Measurements from ENCODE around the gene ZSCAN20.

The ZSCAN20 gene

GRCh38 chr1:33443705-33444180 lies 28.7 kb upstream of the ZSCAN20 start:
- DNase-seq (ENCODE audit: low read depth): no peak

DNA sequence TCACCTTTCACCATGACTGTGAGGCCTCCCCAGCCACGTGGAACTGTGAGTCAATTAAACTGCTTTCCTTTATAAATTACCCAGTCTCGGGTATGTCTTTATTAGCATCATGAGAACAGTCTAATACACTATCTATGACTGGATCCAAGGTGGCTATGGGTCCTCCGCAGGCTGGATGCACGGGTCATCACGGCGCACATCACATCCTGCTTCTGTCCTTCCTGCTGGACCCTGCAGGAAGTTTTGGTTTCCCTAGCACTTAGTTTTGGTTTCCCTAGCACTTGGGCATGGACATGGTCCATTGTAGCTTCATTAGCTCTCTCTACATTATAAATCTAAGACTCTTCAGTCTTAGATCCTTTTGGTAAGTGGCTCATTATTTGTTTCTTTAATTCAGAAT lies 27.3 kb upstream of the ZSCAN20 start:
- no peak for DNase-seq (ENCODE audit: low read depth)

DNA sequence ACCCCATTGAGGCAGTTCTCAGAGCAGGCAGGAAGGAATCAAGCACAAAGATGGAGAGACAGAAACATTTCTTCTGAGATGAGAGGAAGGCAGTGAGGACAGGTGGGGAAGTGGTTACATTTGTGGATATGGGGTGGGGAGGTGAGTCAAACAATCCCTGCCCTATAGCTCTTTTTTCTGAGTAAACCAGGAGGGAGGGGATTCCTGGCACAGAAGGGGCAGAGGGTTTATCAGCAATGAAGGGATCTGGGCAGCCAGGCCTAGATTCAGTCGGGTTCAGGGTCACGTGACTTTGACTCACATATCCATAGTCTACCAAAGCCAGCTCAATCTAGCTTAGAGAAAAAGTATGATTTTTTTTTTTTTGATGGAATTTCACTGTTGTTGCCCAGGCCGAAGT lies 25.9 kb upstream of the ZSCAN20 start:
- no peak for DNase-seq (ENCODE audit: low read depth)

DNA sequence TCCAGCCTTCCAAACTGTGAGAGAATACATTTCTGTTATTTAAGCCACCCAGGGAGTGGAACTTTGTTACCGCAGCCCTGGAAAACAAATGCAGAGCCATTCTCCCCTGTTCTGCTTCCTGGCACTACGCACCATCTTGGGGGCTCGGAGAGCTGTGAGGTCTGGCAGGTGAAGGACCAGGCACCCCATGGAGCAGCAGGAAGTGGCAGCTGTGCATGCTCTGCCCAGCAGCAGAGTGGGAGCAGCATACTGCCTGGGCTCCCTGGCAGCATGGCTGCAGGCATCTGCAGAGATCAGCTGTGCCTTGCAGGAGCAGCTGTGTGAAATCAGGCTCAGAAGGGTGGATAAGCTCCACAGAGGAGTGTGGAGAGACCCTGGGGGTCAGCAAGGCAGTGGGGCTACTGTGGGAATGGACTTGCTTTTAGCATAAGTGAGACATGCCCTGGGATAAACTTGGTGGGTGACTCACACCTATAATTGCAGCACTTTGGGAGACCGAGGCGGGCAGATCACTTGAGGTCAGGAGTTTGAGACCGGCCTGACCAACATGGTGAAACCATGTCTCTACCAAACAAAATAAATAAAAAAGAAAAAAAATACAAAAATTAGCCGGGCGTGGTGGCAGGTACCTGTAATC lies 17.7 kb upstream of the ZSCAN20 start:
- no peak for DNase-seq (ENCODE audit: low read depth)

DNA sequence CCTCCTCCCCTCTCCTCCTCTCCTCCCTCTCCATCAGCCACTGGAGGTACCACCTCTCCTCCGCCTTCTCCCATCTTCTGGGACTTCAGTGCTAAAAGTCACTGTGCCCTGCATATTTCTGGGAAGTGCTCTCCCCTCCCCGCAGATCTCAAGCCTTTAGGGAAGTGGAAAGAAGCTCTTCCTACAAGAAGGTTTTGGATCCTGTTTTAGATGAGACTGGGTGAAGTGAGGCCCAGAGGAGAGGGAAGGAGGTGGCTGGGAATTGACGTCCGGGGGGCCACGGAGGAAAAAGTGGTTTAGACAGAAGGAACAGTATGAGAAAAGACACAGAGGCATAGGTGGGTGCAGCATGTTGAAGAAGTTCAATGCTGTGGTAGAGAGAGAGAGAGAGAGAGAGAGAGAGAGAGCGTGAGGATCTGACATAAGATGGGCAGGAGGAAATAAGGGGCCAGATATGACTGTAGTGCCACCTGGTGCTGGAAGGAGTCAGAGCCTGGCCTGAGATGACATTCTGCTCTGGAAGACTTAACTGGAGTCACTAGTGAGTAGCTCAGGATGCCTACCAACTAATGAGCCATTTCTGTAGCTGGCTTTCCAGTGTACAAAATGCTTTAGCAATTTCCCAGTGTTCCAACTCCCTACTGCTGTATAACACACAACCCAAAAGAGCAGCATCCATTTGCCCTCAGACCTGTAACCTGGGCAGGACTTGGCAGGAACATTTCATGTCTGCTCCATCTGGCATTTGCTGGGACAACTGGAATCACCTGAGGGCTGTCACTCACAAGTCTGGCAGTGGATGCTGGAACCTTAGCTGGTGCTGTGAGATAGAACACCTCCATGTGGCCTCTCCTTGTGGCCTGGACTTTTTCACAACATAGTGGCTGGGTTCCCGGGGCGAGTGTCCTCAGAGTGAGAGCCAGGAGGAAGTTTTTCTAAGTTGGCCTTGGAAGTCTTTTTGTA lies 16.6 kb upstream of the ZSCAN20 start:
- peak; percentile 10 for DNase-seq (ENCODE audit: low read depth)

DNA sequence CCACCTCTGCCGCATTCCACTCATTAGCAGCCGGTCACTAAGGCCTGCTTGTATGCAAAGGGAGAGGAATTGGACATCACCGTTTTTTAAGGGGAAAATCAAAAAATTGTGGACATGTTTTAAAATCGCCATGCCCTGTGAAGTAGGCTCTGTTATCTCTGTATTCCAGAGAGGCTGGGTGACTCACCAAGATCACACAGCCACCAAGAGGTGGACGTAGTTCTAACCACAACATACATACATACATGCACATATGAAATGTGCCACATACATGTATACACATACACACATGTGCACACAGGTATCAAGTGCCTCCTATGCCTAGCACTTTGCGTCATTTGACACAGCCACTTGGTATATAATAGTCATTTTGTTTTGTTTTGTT lies 16.0 kb upstream of the ZSCAN20 start:
- DNase-seq (ENCODE audit: low read depth): no peak

GRCh38 chr1:33459691-33460090 lies 12.8 kb upstream of the ZSCAN20 start:
- DNase-seq (ENCODE audit: low read depth): no peak

DNA sequence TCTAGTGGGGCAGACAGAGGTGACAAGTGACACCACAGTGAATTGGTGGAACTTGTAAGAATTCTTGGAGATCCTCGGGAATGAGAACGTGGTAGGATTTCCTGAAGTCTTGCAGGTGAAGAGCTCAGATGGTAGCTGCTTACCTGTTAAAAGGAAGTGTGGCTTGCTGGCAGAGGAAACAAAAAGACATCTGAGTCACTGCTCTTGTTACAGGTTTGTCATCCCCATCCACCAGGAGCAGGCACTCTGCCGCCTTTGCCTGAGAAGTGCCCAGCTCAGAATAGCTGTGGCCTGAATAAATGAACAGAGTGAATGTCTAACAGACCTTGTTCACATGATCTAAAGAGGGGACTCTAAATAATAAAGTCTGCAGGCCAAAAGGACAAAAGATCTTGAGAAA lies 12.3 kb upstream of the ZSCAN20 start:
- DNase-seq (ENCODE audit: low read depth): no peak

DNA sequence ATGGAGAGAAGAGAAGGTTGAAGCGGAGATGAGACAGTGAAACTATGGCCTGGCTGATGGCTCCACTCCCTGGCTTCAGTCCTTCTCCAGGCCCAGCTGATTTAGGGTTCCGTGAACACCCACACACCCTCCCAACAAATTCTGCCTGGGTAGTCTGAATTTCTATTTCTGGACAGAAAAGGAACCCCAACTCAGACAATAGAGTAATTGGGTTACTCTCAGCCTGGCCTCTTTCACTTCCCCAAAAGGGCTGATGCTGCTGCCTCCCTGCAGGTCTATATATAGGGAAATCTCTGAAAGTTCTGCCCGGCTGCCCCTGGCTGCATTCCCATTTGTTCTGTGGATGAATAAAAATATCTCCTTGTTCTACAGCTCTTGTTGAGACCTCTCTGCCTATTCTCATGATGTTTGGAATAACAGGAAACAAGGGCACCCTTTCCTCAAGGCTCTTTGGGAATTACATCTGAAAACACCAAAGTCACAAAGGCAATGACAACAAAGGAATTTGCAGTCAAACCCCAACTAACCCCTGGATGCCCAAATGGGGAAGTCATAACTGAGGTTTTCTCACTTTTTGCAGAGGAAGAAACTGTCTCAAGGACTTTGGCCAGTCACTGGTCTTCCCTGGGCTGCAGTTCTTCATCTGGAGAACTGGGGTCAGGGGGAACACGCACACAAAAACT lies 11.4 kb upstream of the ZSCAN20 start:
- no peak for DNase-seq (ENCODE audit: low read depth)

DNA sequence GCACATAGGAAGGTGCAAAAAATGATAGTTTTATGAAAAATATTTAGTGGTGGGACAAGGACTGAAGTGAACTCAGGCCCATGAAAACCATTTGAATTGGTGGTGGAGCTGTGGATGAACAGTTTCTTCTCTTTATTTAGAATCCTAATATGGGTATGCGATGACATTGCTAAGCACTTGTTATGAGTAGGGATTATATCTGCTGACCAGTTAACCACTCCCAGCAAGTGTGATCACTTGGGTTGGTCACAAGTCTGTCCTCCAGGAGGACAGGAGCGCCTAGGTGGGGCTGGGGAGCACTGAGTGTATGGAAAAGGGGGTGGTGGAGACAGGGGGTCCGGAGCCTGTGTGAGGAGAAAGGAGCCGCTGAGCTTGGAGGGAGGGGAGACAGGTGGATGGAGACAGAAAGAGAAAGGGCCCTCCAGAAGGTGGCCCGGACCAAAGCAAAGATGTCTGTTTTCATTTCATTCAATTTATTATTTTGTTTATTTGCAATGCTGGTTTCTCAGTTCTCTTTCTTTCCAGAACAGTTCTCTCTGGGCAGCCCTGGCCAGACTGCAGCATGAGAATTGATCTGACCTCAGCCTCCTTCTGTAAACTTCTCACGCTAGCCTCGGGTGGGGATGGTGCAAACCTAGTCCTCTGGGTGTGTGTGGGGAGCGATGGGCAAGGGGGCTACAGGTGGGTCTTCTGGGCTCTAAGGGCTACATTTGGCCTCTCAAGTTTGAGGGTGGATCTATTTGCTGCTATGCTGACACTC lies 9.9 kb upstream of the ZSCAN20 start:
- no peak for DNase-seq (ENCODE audit: low read depth)

GRCh38 chr1:33464552-33464951 lies 7.9 kb upstream of the ZSCAN20 start:
- no peak for DNase-seq (ENCODE audit: low read depth)

DNA sequence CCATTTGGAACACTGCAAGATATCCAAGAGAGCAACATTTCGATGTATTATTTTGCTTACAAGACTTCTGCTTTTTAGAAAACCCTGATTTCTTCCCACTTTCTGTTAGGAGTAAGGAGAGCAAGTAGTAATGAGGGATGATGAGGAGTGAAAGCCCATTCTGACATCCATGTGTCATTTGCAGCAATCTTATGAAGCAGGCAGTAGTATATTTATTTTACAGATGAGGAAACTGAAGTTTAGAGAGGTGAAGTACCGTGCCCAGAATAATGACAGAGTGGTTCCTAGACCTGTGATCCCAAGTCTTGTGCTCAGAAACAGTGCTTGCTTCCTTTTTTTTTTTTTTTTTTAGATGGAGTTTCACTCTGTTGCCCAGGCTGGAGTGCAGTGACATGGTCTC lies 7.1 kb upstream of the ZSCAN20 start:
- no peak for DNase-seq (ENCODE audit: low read depth)

DNA sequence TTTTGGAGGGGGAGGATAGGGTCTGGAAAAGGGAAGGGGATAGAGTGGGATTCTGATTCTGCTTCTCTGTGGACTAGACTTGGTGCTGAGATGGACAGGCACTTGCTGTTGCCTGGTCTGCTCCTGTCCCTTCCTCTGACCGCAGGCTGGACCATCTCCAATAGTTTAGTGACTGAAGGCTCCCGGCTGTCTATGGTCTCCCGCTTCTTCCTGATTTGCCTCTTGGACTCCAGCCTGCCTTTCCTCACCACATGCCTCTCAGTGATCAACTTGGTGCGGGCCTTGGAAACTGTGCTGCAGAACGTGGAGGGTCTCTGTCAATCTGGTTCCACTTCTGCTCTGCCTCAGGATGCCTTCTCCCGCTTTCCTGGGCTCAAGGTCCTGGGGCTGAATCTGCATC lies 6.3 kb upstream of the ZSCAN20 start:
- DNase-seq (ENCODE audit: low read depth): no peak

DNA sequence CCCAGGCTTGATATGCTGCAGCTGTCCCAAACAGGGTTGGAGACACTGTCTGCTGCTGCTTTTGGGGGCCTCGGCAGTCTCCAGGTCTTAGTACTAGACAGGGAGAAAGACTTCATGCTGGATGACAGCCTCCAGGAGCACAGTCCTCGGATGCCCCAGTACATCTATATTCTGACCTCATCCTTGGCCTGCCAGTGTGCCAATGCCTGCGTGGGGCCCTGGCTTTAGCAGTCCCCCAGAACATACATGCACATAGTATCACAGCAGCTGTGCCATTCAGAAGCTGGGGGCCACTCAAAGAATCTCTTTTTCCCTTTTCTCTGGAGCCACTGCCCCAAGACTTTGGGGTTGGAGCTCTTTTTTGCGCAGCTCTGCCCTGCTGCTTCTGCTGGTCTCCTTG lies 4.4 kb upstream of the ZSCAN20 start:
- DNase-seq (ENCODE audit: low read depth): no peak

DNA sequence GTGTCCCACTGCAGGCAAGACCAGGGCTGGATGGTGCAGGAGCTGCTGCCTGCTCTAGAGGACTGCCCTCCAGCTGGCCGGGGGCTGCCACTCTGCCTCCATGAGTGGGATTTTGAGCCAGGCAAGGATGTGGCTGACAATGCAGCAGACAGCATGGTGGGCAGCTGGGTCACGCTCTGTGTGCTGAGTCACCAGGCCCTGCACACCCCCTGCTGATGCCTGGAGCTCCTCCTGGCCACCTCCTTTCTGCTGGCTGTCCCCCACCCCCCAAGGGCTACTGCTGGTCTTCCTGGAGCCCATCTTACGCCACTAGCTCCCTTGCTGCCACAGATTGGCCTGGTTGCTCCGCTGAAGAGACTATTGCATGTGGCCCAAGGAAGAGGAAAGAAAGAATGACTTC lies 3.9 kb upstream of the ZSCAN20 start:
- DNase-seq (ENCODE audit: low read depth): no peak

DNA sequence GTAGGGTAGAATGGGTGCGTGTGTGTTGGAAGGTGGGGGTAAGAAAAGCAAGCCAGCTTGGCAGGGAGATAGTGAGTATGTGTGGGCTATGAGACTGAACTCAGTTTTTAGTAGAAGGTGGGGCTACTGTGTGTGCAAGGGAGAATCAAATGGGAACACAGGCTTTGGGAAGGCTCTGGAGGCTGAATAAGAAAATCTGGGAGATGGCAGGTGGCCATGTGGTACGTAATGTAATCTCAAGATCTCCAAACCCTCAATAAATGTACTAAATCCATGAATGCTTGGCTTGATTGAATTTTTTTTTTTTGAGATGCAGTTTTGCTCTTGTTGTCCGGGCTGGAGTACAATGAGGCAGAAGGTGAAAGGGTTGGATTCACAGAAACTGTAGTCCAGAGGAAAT lies 3.5 kb upstream of the ZSCAN20 start:
- DNase-seq (ENCODE audit: low read depth): no peak

DNA sequence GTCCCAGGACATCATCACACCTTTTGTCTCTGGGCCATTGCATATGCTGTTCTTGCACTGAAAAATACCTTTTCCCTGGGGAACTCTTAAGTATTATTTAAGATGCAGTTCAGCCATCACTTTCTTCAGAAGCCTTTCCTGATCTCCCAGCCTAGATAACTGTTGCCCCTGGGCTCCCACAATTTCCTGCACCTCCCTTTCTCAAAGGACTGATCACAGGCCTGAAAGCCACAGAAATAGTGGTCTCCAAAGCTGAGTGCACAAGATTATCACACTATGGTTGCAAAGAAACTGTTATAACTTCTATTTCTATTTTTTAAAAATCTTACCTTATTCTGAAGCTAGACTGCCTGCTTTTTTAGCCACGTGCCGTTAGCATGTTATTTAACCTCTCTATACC lies 2.8 kb upstream of the ZSCAN20 start:
- DNase-seq (ENCODE audit: low read depth): no peak

DNA sequence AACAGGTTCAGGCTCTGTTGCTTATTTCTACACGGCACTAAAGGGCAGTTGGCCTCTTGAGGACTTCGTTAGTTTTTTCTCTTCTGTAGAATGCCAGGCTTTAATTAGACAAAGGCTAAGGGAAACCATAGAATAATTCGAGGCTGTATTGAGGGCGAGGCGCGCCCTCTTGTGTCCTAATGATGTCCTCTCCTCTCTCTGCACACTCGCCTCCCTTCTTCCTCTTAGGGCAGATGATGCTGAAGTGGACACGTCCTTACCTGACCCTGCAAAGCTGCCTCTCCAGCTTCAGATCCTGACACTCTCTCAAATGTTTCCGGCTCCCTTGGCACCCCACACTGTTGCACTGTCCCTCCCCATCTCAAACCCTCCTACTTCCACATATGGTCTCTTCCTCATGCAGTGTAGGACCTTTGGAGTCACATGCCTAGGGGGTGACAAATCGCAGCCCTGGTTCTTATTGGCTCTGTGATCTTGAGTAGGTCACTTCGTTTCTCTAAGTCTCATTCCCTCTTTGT lies 1.9 kb upstream of the ZSCAN20 start:
- DNase-seq (ENCODE audit: low read depth): peak; percentile 29

- DNase-seq (ENCODE audit: low read depth): no peak
These were observed 1.0 kb upstream of the ZSCAN20 start for GRCh38 chr1:33471416-33471815.

DNA sequence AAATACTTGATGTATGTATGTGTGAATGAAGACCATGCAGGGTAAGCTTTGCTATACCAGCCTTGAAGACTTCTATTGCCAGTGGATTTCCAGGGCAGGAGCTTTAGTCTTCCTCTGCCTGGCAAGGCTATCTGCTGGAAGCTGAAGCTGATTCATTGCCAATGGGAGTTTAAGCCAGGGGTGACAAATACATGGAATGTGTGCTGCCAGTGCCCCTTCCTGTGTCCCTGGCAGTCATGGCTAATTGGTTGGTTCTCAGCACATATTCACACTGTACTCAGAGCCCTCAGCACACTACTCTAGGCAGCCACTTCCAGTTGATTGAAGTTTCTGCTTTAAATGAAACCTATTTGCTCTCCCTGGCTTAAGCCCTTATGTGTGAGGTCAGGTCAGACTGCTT lies 1.5 kb downstream of the ZSCAN20 start:
- DNase-seq (ENCODE audit: low read depth): no peak

- no peak for DNase-seq (ENCODE audit: low read depth)
These were observed 5.0 kb downstream of the ZSCAN20 start for GRCh38 chr1:33477451-33477850.

DNA sequence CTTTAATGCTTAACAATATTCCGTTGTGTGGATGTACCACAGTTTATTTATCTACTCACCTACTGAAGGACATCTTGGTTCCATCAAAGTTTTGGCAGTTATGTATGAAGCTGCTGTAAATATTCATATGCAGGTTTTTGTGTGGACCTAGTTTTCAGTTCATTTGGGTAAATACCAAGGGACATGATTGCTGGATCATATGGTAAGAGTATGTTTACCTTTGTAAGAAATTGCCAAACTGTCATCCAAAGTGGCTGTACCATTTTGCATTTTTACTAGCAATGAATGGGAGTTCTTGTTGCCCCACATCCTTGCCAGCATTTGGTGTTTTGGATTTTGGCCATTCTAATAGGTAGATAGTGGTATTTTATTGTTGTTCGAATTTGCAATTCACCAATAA lies 10.0 kb downstream of the ZSCAN20 start:
- no peak for DNase-seq (ENCODE audit: low read depth)

Data from T follicular helper cell (primary cell).